SK-N-SH treated with all-trans-retinoic acid at 6 μM for 48 hours (cell line): ENCODE results near the gene CFTR.

Source experiments
- ATAC-seq: fragments of 200-7000 bp; cut with Tn5 transposase; 3 replicates; pipeline ENCODE4 v1.9.1; 2020; ENCODE audit warnings: mild to moderate bottlenecking, moderate library complexity
- ARNTL ChIP-seq: fragments of 450-650 bp; formaldehyde crosslinking; IDR thresholded peaks from 2 replicates; pipeline ENCODE4 v1.5.0; 2020; ENCODE audit warnings: low read depth, mild to moderate bottlenecking, moderate library complexity, borderline replicate concordance
- BACH2 ChIP-seq: fragments of 250-450 bp; sonication (Bioruptor Pico); IDR thresholded peaks from 2 replicates; pipeline ENCODE4 v1.9.0; 2021; ENCODE audit warnings: mild to moderate bottlenecking, borderline replicate concordance
- CSDC2 ChIP-seq: fragments of 250-450 bp; sonication (Bioruptor Pico); IDR thresholded peaks from 2 replicates; pipeline ENCODE4 v1.5.0; 2020; ENCODE audit warnings: mild to moderate bottlenecking, moderate library complexity
- CSRNP3 ChIP-seq: fragments of 250-450 bp; sonication (Bioruptor Pico); IDR thresholded peaks from 2 replicates; pipeline ENCODE4 v1.5.1; 2021; ENCODE audit warnings: mild to moderate bottlenecking, moderate library complexity
- ESRRG ChIP-seq: fragments of 250-450 bp; sonication (Bioruptor Pico); IDR thresholded peaks from 2 replicates; pipeline ENCODE4 v1.6.1; 2021; ENCODE audit warnings: mild to moderate bottlenecking
- ISL1 ChIP-seq: fragments of 250-450 bp; sonication (Bioruptor Pico); IDR thresholded peaks from 2 replicates; pipeline ENCODE4 v2.1.2; 2022; ENCODE audit warnings: mild to moderate bottlenecking, moderate library complexity
- OSR1 ChIP-seq: fragments of 250-450 bp; sonication (Bioruptor Pico); IDR thresholded peaks from 2 replicates; pipeline ENCODE4 v1.8.0; 2022; ENCODE audit warnings: moderate library complexity, mild to moderate bottlenecking, inconsistent platforms
- PATZ1 ChIP-seq: fragments of 250-450 bp; sonication (Bioruptor Pico); IDR thresholded peaks from 2 replicates; pipeline ENCODE4 v1.8.0; 2020; ENCODE audit warnings: mild to moderate bottlenecking, moderate library complexity, borderline replicate concordance
- POU6F1 ChIP-seq: fragments of 250-450 bp; sonication (Bioruptor Pico); IDR thresholded peaks from 2 replicates; pipeline ENCODE4 v1.8.0; 2021; ENCODE audit warnings: low read depth, mild to moderate bottlenecking, moderate library complexity, borderline replicate concordance
- PPARA ChIP-seq: fragments of 250-450 bp; sonication (Bioruptor Pico); IDR thresholded peaks from 2 replicates; pipeline ENCODE4 v1.5.0; 2020; ENCODE audit warnings: mild to moderate bottlenecking, borderline replicate concordance
- RARB ChIP-seq: fragments of 250-450 bp; sonication (Bioruptor Pico); IDR thresholded peaks from 2 replicates; pipeline ENCODE4 v1.8.0; 2021; ENCODE audit warnings: mild to moderate bottlenecking, moderate library complexity
- TCF4 ChIP-seq: fragments of 250-450 bp; sonication (Bioruptor Pico); IDR thresholded peaks from 2 replicates; pipeline ENCODE4 v1.8.0; 2021; ENCODE audit warnings: mild to moderate bottlenecking, moderate library complexity, borderline replicate concordance
- TOX ChIP-seq: fragments of 250-450 bp; sonication (Bioruptor Pico); IDR thresholded peaks from 2 replicates; pipeline ENCODE4 v1.8.0; 2021; ENCODE audit warnings: mild to moderate bottlenecking, moderate library complexity, borderline replicate concordance
- ZC3H10 ChIP-seq: fragments of 250-450 bp; sonication (Bioruptor Pico); IDR thresholded peaks from 2 replicates; pipeline ENCODE4 v1.5.1; 2021; ENCODE audit warnings: mild to moderate bottlenecking, moderate library complexity
- ZFP3 ChIP-seq: fragments of 250-450 bp; sonication (Bioruptor Pico); IDR thresholded peaks from 2 replicates; pipeline ENCODE4 v1.5.0; 2020; ENCODE audit warnings: mild to moderate bottlenecking, moderate library complexity
- ZFP30 ChIP-seq: fragments of 450-650 bp; formaldehyde crosslinking; IDR thresholded peaks from 2 replicates; pipeline ENCODE4 v1.5.0; 2022; ENCODE audit warnings: mild to moderate bottlenecking, moderate library complexity
- ZNF565 ChIP-seq: fragments of 450-650 bp; formaldehyde crosslinking; conservative IDR thresholded peaks from 2 replicates; pipeline ENCODE4 v1.5.0; 2020; ENCODE audit warnings: low read depth, mild to moderate bottlenecking, moderate library complexity
- ZNF70 ChIP-seq: fragments of 450-650 bp; formaldehyde crosslinking; IDR thresholded peaks from 2 replicates; pipeline ENCODE4 v1.5.0; 2020; ENCODE audit warnings: mild to moderate bottlenecking, moderate library complexity
- ZNF8 ChIP-seq: fragments of 450-650 bp; formaldehyde crosslinking; IDR thresholded peaks from 2 replicates; pipeline ENCODE4 v1.5.0; 2020; ENCODE audit warnings: mild to moderate bottlenecking, moderate library complexity
- TF ChIP-seq, protein P1 (sequence below): fragments of 250-450 bp; sonication (Bioruptor Pico); IDR thresholded peaks from 2 replicates; pipeline ENCODE4 v1.5.1; 2020; ENCODE audit warnings: low read depth, mild to moderate bottlenecking, moderate library complexity

Gene CFTR

DNA sequence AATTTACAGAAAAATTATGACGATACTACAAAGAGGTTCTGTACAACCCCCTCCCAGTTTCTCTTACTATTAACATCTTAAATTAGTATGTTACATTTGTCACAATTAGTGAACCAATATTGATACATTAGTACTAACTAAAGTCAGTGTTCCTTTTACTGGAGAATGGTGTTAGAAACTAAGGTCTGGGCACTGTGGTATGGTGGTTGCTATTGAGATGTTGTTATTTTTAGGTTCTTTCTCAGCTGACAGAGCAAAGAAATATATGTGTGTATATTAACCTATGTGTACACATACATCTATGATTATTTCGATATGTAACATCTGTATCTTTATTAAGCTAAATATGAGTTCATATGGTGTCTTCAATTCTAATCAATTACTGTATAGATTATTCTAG lies 11.7 kb upstream of the CFTR start:
- TF ChIP-seq CSDC2 (CRISPR knock-in tag) (no peak), ARNTL (CRISPR knock-in tag) (no peak), TOX (no peak), ZNF70 (CRISPR knock-in tag) (no peak), POU6F1 (CRISPR knock-in tag) (no peak), PPARA (CRISPR knock-in tag) (no peak), BACH2 (no peak), RARB (CRISPR knock-in tag) (no peak), ESRRG (CRISPR knock-in tag) (no peak), ZFP30 (CRISPR knock-in tag) (no peak), ISL1 (CRISPR knock-in tag) (no peak), TCF4 (CRISPR knock-in tag) (no peak), ZFP3 (CRISPR knock-in tag) (no peak), ZNF565 (CRISPR knock-in tag) (no peak), CSRNP3 (CRISPR knock-in tag) (no peak), ZNF8 (CRISPR knock-in tag) (no peak), PATZ1 (no peak)
- TF ChIP-seq, protein P1, sequence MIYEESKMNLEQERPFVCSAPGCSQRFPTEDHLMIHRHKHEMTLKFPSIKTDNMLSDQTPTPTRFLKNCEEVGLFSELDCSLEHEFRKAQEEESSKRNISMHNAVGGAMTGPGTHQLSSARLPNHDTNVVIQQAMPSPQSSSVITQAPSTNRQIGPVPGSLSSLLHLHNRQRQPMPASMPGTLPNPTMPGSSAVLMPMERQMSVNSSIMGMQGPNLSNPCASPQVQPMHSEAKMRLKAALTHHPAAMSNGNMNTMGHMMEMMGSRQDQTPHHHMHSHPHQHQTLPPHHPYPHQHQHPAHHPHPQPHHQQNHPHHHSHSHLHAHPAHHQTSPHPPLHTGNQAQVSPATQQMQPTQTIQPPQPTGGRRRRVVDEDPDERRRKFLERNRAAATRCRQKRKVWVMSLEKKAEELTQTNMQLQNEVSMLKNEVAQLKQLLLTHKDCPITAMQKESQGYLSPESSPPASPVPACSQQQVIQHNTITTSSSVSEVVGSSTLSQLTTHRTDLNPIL (CRISPR knock-in tag): no peak
- no peak for ATAC-seq

DNA sequence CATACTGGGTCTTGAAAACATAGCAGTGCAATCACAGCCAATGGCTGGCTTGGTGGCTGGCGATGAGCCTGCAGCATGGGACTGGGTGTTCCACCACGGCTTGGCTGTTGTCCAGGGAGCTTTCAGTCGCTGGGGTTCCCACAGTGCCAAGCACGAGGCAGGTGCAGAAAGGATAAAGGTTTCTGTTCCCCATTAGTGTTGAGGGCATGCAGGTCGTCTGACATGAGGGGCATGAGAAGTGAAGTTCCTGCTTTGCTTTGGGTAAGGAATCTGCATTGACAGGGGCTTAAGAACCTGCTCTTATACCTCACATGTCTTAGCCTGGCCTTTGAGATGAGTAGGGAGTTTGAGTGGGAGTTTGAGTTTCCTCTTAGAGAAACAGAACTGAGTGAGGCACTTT lies 9.0 kb upstream of the CFTR start:
- no peak for TF ChIP-seq BACH2
- no peak for TF ChIP-seq CSRNP3 (CRISPR knock-in tag)
- TF ChIP-seq PPARA (CRISPR knock-in tag): no peak
- TF ChIP-seq ZC3H10 (CRISPR knock-in tag): no peak
- no peak for TF ChIP-seq RARB (CRISPR knock-in tag)
- TF ChIP-seq ARNTL (CRISPR knock-in tag): no peak
- no peak for TF ChIP-seq ZNF70 (CRISPR knock-in tag)
- TF ChIP-seq, protein P1 (CRISPR knock-in tag): no peak
- TF ChIP-seq ZFP30 (CRISPR knock-in tag): no peak
- TF ChIP-seq TOX: no peak
- TF ChIP-seq POU6F1 (CRISPR knock-in tag): no peak
- no peak for TF ChIP-seq OSR1 (CRISPR knock-in tag)
- TF ChIP-seq, all 23 proteins: peak for 0
- ATAC-seq: no peak
